ENCODE data around the gene SCPEP1. TPM values are rescaled to one million over a fixed set of nuclear protein-coding genes. Genes with fewer than 3 reads are reported as not detected.
A peak's percentile ranks its signal among the peaks of the same experiment; 100 is the strongest.

SCPEP1 gene
- total RNA-seq, 6 experiments from 2014 or later: 37.4 to 42.5 (median 39.7) TPM

DNA sequence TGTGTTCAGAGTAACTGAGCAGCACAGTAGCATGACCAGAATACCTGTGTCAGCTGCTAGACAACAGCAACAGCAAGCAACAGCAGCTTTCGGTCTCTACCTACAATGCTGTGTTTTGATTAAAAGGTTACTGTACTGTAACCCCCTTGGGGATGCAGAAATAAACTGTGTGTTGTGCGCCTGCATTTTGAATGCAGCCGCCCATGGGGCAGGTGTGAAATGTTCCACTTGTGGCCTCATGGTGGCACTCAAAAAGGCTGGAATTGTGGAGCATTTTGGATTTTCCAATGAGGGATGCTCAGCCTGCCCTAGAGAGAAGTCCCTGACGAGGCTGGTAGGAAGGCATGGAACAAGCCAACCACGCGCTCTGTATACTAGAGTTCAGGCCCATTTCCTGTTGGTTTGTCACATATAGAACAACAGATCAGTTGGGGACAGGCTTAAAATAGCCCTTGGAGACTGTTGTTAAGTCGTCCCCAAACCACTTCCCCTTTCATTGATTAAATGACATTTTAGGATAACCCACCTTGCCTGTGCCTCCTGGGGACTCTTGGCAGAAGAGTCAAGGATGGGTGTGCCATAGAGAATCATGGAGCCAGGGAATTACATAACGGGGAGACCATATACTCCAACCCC lies 27.1 kb downstream of the SCPEP1 start:
- TF ChIP-seq, protein P1, sequence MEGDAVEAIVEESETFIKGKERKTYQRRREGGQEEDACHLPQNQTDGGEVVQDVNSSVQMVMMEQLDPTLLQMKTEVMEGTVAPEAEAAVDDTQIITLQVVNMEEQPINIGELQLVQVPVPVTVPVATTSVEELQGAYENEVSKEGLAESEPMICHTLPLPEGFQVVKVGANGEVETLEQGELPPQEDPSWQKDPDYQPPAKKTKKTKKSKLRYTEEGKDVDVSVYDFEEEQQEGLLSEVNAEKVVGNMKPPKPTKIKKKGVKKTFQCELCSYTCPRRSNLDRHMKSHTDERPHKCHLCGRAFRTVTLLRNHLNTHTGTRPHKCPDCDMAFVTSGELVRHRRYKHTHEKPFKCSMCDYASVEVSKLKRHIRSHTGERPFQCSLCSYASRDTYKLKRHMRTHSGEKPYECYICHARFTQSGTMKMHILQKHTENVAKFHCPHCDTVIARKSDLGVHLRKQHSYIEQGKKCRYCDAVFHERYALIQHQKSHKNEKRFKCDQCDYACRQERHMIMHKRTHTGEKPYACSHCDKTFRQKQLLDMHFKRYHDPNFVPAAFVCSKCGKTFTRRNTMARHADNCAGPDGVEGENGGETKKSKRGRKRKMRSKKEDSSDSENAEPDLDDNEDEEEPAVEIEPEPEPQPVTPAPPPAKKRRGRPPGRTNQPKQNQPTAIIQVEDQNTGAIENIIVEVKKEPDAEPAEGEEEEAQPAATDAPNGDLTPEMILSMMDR (IDR thresholded peaks at IDR 0.05): peak; percentile 32
- H3K4me3 Mint-ChIP-seq: no peak overlapping the region

DNA sequence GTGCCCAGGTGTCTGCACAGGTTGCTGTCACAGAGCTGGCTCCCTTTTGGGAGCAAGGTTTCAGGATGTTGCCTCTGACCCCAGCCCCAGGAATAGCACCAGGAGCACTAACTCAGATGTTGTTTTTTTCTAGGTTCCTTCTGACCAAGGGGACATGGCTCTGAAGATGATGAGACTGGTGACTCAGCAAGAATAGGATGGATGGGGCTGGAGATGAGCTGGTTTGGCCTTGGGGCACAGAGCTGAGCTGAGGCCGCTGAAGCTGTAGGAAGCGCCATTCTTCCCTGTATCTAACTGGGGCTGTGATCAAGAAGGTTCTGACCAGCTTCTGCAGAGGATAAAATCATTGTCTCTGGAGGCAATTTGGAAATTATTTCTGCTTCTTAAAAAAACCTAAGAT lies 28.1 kb downstream of the SCPEP1 start:
- Mint-ChIP-seq H3K27ac (no peak overlapping the region), H3K4me1 (ENCODE audit: low read depth) (peaks cover 11% of the 10 kb centered on the region), H3K9me3 (no peaks in the 10 kb centered on the region), H3K27me3 (ENCODE audit: insufficient read depth) (peaks cover 3% of the 10 kb centered on the region), H3K4me3 (no peak overlapping the region), H3K36me3 (ENCODE audit: low read depth) (peaks cover 10% of the 10 kb centered on the region; the same call in 1 of the 2 replicates)
- TF ChIP-seq, protein P1 (IDR thresholded peaks at IDR 0.05): no peak
- peak; percentile 6 for DNase-seq

More for the DNA sequence above, 27.1 kb downstream of the SCPEP1 start:
- DNase-seq: no peak
- Mint-ChIP-seq H3K36me3 (ENCODE audit: low read depth) (peaks cover 15% of the 10 kb centered on the region; the same call in 1 of the 2 replicates), H3K9me3 (no peaks in the 10 kb centered on the region), H3K27ac (no peak overlapping the region), H3K4me1 (ENCODE audit: low read depth) (peaks cover 8% of the 10 kb centered on the region), H3K27me3 (ENCODE audit: insufficient read depth) (peaks cover 3% of the 10 kb centered on the region)

DNA sequence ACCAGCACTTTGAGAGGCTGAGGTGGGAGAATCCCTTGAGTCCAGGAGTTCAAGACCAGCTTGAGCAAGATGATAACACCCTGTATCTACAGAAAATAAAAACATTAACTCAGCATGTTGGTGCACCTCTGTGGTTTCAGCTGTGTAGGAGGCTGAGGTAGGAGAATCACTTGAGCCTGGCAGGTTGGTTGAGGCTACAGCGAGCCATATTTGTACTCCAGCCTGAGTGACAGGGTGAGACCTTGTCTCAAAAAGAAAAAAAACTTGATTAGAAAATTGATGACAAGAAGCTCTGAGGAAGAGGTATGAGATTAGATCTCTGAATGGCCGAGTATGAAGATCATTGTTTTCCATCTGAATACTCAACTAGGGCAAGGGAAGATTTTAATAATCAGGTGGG lies 31.0 kb downstream of the SCPEP1 start:
- Mint-ChIP-seq H3K4me1 (ENCODE audit: low read depth) (peaks cover 6% of the 10 kb centered on the region), H3K27ac (no peak overlapping the region)

DNA sequence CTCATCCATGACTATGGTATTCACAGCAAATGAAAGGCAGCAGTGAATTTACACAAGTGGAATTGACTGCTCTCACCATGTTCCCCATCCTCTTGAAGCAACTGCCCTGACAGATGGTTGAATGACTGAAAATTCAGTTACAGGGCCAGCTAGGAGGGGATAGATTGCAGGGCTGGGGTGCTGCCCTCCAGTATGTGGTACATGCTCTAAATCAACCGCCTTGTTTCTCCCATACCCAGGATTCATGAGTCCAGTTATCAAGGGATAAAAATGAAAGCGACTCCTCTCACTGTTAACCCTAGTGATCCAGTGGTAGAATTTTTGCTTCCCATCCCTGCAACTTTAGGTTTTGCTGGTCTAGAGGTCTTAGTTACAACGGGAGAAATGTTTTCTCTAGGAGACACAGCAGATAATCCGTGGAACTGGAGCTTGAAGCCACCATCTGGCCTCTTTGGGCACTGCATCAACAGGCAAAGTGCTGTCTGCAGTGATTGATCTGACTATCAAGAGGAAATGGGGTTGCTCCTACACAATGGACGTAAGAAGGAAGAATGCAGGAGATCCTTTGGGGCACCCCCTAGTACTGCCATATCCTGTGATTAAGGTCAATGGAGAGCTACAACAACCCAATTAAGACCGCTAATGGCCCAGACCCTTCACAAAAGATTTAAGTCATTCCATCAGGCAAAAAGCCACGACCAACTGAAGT lies 32.0 kb downstream of the SCPEP1 start:
- peaks cover 6% of the 10 kb centered on the region for H3K27me3 Mint-ChIP-seq (ENCODE audit: insufficient read depth)
- TF ChIP-seq, protein P1 (IDR thresholded peaks at IDR 0.05): peak; percentile 79
- no peak overlapping the region for H3K27ac Mint-ChIP-seq
- no peaks in the 10 kb centered on the region for H3K9me3 Mint-ChIP-seq
- peaks cover 6% of the 10 kb centered on the region for H3K4me1 Mint-ChIP-seq (ENCODE audit: low read depth)
- H3K36me3 Mint-ChIP-seq (ENCODE audit: low read depth): no peaks in the 10 kb centered on the region
- peak overlapping the region; percentile 12; the same call in 1 of the 2 replicates for H3K4me3 Mint-ChIP-seq
- peak; percentile 8 for DNase-seq

More for the DNA sequence above, 31.0 kb downstream of the SCPEP1 start:
- H3K4me3 Mint-ChIP-seq: no peak overlapping the region
- no peak for DNase-seq
- H3K36me3 Mint-ChIP-seq (ENCODE audit: low read depth): no peaks in the 10 kb centered on the region
- TF ChIP-seq, protein P1 (IDR thresholded peaks at IDR 0.05): no peak
- peaks cover 6% of the 10 kb centered on the region for H3K27me3 Mint-ChIP-seq (ENCODE audit: insufficient read depth)
- no peaks in the 10 kb centered on the region for H3K9me3 Mint-ChIP-seq

DNA sequence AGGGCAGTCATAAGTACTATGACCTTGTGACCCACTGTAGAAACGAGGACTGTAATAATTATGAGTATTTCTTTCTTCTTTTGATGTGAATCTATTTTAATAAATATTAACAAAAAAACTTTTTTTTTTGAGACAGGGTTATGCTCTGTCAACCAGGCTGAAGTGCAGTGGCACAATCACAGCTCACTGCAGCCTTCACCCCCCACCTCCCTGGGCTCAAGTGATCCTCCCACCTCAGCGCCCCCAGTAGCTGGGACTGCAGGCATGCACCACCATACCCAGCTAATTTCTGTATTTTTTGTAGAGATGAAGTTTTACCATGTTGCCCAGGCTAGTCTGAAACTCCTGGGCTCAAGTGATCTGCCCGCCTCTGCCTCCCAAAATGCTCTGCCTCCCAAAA lies 32.6 kb downstream of the SCPEP1 start:
- Mint-ChIP-seq H3K9me3 (no peaks in the 10 kb centered on the region), H3K36me3 (ENCODE audit: low read depth) (no peaks in the 10 kb centered on the region), H3K4me1 (ENCODE audit: low read depth) (peaks cover 6% of the 10 kb centered on the region), H3K4me3 (no peak overlapping the region), H3K27me3 (ENCODE audit: insufficient read depth) (peaks cover 6% of the 10 kb centered on the region), H3K27ac (no peak overlapping the region)
- no peak for DNase-seq
- TF ChIP-seq, protein P1 (IDR thresholded peaks at IDR 0.05): no peak

Data from HFFc6 (cell line).